ENCODE measurements around the gene NDUFB1. TPM values are rescaled to one million over a fixed set of nuclear protein-coding genes. Genes with fewer than 3 reads are reported as not detected.

The NDUFB1 gene
- total RNA-seq, 1 donor from 2014 or later: 85.2 TPM

DNA sequence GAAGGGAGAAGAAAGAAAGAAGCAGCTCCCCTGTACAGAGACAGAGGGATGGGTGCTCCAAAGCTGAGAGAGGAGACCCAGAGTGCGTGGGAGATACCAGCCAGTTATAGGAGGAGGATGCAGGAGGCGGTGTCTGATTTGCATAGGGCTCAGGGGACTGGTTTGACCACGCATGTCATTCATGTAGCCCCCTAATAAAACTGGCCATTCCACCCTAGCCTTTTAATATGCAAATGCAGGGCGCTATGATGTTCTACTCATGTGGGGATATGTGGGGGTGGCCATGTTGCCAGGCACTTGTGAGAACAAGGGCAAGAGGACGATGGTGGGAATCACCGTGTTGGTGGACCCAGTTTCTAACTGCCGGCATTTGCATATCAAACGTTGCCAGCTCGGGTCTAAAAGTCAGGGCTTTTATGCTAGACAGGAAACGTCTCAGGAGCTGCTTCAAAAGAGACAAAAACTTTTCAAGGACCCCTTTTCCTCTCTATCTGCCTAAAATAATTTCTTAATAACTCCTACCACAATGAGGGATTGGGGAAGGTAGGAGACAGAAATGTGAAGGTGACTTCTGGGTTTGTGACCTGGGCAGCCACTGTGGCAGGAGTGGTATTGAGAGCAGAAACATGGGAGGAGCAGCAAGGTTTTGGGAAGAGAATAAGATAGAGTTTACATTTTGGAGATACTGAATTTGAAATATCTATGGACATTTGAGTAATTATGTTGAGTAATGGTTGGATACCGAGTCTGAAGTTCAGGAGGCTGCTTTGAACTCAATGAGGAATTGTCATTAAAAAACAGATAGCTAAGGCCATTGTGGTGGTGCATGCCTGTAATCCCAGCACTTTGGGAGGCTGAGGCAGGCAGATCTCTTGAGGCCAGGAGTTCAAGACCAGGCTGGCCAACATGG lies 12.9 kb downstream of the NDUFB1 start:
- Mint-ChIP-seq H3K4me3 (ENCODE audit: unreplicated experiment) (no peak overlapping the region), H3K27ac (ENCODE audit: unreplicated experiment) (no peak overlapping the region), H3K4me1 (ENCODE audit: low read depth, unreplicated experiment) (peaks cover 3% of the 10 kb centered on the region), H3K36me3 (ENCODE audit: unreplicated experiment) (no peaks in the 10 kb centered on the region), H3K27me3 (ENCODE audit: unreplicated experiment) (peaks cover 5% of the 10 kb centered on the region), H3K9me3 (ENCODE audit: unreplicated experiment) (peaks cover 2% of the 10 kb centered on the region)
- TF ChIP-seq, protein P1, sequence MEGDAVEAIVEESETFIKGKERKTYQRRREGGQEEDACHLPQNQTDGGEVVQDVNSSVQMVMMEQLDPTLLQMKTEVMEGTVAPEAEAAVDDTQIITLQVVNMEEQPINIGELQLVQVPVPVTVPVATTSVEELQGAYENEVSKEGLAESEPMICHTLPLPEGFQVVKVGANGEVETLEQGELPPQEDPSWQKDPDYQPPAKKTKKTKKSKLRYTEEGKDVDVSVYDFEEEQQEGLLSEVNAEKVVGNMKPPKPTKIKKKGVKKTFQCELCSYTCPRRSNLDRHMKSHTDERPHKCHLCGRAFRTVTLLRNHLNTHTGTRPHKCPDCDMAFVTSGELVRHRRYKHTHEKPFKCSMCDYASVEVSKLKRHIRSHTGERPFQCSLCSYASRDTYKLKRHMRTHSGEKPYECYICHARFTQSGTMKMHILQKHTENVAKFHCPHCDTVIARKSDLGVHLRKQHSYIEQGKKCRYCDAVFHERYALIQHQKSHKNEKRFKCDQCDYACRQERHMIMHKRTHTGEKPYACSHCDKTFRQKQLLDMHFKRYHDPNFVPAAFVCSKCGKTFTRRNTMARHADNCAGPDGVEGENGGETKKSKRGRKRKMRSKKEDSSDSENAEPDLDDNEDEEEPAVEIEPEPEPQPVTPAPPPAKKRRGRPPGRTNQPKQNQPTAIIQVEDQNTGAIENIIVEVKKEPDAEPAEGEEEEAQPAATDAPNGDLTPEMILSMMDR (IDR thresholded peaks at IDR 0.05; ENCODE audit: partially characterized antibody, unreplicated experiment): no peak
- DNase-seq: no peak

DNA sequence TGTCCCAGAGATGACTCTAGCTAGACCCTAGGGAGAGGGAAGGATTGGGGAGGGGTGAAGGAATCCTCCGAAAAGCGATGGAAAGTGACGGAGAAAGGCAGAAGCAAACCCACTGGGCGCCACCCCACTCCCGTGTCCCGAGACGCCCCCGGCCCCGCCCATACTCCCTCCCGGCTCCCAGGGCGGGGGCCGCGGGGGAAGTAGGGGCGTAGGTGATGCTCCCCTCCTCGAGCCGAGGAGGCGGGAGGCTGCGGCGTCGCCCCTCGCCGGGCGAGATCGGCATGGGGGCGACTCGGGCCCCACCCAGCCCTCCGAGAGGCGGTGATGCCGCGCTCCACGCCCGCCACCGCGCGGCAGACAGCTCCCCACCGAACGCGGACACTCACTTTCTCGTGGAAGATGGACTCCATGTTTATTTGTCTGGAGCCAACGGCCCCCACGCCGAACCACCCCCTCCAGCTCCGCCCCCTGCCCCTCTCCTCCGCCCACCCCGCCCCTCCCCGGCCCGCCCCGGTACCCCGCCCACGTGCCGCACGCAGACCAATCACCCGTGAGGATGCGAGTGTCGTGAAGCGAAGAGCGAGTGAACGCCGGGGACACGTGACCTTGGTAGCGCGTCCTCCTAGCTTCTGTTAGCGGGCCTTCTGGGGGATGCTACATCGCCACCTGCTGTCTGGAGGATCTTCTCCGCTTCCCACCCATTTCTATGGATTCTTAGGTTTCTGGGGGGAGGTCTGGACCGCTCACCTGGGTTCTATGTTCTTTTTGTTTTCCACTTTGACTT lies 15.2 kb downstream of the NDUFB1 start, which contains the start of gene ATXN3:
Gene ATXN3 (minus strand): TSS at position 440 of the 784 bp plus-strand sequence. CDS start 30 bp downstream, at position 410.
- Mint-ChIP-seq H3K4me1 (ENCODE audit: low read depth, unreplicated experiment) (peaks cover 3% of the 10 kb centered on the region), H3K36me3 (ENCODE audit: unreplicated experiment) (no peaks in the 10 kb centered on the region), H3K27ac (ENCODE audit: unreplicated experiment) (peak within 1 kb of the TSS; percentile 93), H3K27me3 (ENCODE audit: unreplicated experiment) (peaks cover 5% of the 10 kb centered on the region), H3K9me3 (ENCODE audit: unreplicated experiment) (peaks cover 2% of the 10 kb centered on the region), H3K4me3 (ENCODE audit: unreplicated experiment) (peak within 1 kb of the TSS; percentile 100)
- TF ChIP-seq, protein P1 (IDR thresholded peaks at IDR 0.05; ENCODE audit: partially characterized antibody, unreplicated experiment): no peak
- peak; percentile 94 for DNase-seq

DNA sequence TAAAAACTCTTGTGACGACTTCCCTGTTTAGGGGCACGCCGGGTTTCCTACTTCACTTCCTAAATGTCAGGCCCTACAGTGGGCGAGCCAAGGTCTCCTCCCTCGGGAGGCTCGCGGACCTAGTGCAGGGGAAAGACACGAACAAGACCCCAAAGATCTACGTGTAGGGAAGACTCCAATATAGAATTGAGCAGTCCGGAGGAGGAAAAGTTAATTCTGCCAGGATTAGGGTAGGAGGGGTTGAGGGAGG lies 15.7 kb downstream of the NDUFB1 start:
- Mint-ChIP-seq H3K4me1 (ENCODE audit: low read depth, unreplicated experiment) (peaks cover 3% of the 10 kb centered on the region), H3K36me3 (ENCODE audit: unreplicated experiment) (no peaks in the 10 kb centered on the region), H3K9me3 (ENCODE audit: unreplicated experiment) (peaks cover 2% of the 10 kb centered on the region), H3K27ac (ENCODE audit: unreplicated experiment) (peak overlapping the region; percentile 93), H3K27me3 (ENCODE audit: unreplicated experiment) (peaks cover 5% of the 10 kb centered on the region), H3K4me3 (ENCODE audit: unreplicated experiment) (peak overlapping the region; percentile 100)
- peak; percentile 52 for DNase-seq
- TF ChIP-seq, protein P1 (IDR thresholded peaks at IDR 0.05; ENCODE audit: partially characterized antibody, unreplicated experiment): no peak

DNA sequence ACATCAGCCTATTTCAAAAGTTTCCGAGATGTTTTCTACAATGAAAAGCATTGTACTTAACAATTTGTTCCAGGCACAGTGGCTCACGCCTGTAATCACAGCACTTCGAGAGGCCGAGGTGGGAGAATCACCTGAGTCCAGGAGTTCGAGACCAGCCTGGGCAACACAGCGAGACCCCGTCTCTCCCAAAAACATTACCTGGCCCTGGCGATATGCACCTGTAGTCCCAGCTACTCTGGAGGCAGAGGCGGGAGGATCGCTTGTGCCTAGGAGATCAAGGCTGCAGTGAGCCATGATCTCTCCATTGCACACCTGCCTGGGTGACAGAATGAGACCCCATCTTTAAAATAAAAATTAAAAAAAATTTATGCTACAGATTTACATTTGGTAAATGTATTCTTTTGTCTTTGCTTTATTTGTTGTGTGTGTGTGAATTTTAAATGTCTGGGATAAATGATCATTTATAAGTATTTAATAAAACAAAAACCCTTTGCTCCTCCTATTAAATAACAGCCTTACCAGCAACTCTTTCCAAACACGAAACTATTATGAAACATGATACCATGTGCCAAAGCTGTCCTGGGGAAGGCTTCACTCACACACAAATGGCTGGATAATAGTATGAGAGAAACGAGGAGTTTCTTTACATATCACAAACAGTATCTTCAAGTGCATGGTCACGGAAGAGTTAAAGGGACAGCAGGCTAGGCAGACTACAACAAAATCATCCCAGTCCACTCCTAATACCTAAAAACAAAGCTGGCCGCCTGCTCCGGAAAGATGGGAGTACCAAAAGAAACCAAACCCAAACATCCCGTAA lies 16.2 kb downstream of the NDUFB1 start:
- Mint-ChIP-seq H3K4me3 (ENCODE audit: unreplicated experiment) (peak overlapping the region; percentile 100), H3K9me3 (ENCODE audit: unreplicated experiment) (peaks cover 2% of the 10 kb centered on the region), H3K27ac (ENCODE audit: unreplicated experiment) (peak overlapping the region; percentile 93), H3K36me3 (ENCODE audit: unreplicated experiment) (no peaks in the 10 kb centered on the region), H3K27me3 (ENCODE audit: unreplicated experiment) (peaks cover 5% of the 10 kb centered on the region), H3K4me1 (ENCODE audit: low read depth, unreplicated experiment) (peaks cover 3% of the 10 kb centered on the region)
- no peak for DNase-seq
- TF ChIP-seq, protein P1 (IDR thresholded peaks at IDR 0.05; ENCODE audit: partially characterized antibody, unreplicated experiment): no peak

All from glutamatergic neuron (in vitro differentiated cells).